ENCODE measurements around the gene MT1X.

Gene MT1X

GRCh38 chr16:56649271-56649670 lies 33.0 kb upstream of the MT1X start:
- H3K23ac ChIP-seq (ENCODE audit: low read length in 2 of 2) = no peak overlapping the region
- H3K4me1 ChIP-seq (ENCODE audit: control insufficient read depth, insufficient read depth, low read depth, low read length) = peaks cover 8% of the 10 kb centered on the region
- H3K9me3 ChIP-seq (ENCODE audit: control insufficient read depth, low read length) = no peaks in the 10 kb centered on the region
- peaks cover 70 to 77% of the 10 kb centered on the region in 2 experiments for H3K27me3 ChIP-seq (ENCODE audit: control insufficient read depth in 1 of 2, insufficient read depth in 1 of 2, low read length in 2 of 2)
- H2AK5ac ChIP-seq (ENCODE audit: low read length, severe bottlenecking) = no peak overlapping the region
- H3K14ac ChIP-seq (ENCODE audit: low read length in 2 of 2) = no peak overlapping the region
- no peak overlapping the region for H2BK120ac ChIP-seq (ENCODE audit: low read depth, low read length)
- no peak overlapping the region for H2BK5ac ChIP-seq (ENCODE audit: low read depth, low read length, poor library complexity, severe bottlenecking)
- no peak overlapping the region for H3K18ac ChIP-seq (ENCODE audit: low read depth in 1 of 2, low read length in 2 of 2)
- H2BK12ac ChIP-seq (ENCODE audit: low read length in 2 of 2) = no peak overlapping the region
- H2AFZ ChIP-seq (ENCODE audit: low read depth, low read length) = no peak overlapping the region
- H3K27ac ChIP-seq (ENCODE audit: low read length, poor library complexity, severe bottlenecking) = no peak overlapping the region
- H2BK15ac ChIP-seq (ENCODE audit: low read depth, poor library complexity, severe bottlenecking) = no peak overlapping the region
- no peak overlapping the region for H3K4me3 ChIP-seq (ENCODE audit: insufficient read depth in 1 of 2, low read depth in 1 of 2, low read length in 2 of 2)
- H4K8ac ChIP-seq (ENCODE audit: low read length) = no peak overlapping the region
- H3K4me2 ChIP-seq (ENCODE audit: low read length, poor library complexity, severe bottlenecking) = no peak overlapping the region
- H3K79me1 ChIP-seq (replicated peaks; ENCODE audit: low read length, poor library complexity, severe bottlenecking) = no peaks in the 10 kb centered on the region
- H3K36me3 ChIP-seq (ENCODE audit: control insufficient read depth in 1 of 2, insufficient read depth in 2 of 2, low read depth in 1 of 2, low read length in 2 of 2) = no peaks in the 10 kb centered on the region
- no peak overlapping the region for H3K4ac ChIP-seq (ENCODE audit: low read depth in 1 of 2, low read length in 2 of 2)
- no peak overlapping the region for H3K9ac ChIP-seq (ENCODE audit: low read length)
- no peak for DNase-seq
- H4K91ac ChIP-seq (ENCODE audit: low read length) = no peak overlapping the region
- WGBS = 88% methylated on average over 2 of the region's 2 CpGs

GRCh38 chr16:56649820-56650219 lies 32.5 kb upstream of the MT1X start:
- DNase-seq = no peak
- Histone ChIP-seq H3K4ac (ENCODE audit: low read depth in 1 of 2, low read length in 2 of 2) (no peak overlapping the region), H3K14ac (ENCODE audit: low read length in 2 of 2) (no peak overlapping the region), H2BK5ac (ENCODE audit: low read depth, low read length, poor library complexity, severe bottlenecking) (no peak overlapping the region), H3K18ac (ENCODE audit: low read depth in 1 of 2, low read length in 2 of 2) (no peak overlapping the region), H3K9ac (ENCODE audit: low read length) (no peak overlapping the region), H2BK12ac (ENCODE audit: low read length in 2 of 2) (no peak overlapping the region), H3K27me3 (ENCODE audit: control insufficient read depth in 1 of 2, insufficient read depth in 1 of 2, low read length in 2 of 2) (peaks cover 65 to 73% of the 10 kb centered on the region in 2 experiments), H2AFZ (ENCODE audit: low read depth, low read length) (no peak overlapping the region), H3K4me2 (ENCODE audit: low read length, poor library complexity, severe bottlenecking) (no peak overlapping the region), H3K4me1 (ENCODE audit: control insufficient read depth, insufficient read depth, low read depth, low read length) (peaks cover 8% of the 10 kb centered on the region), H3K9me3 (ENCODE audit: control insufficient read depth, low read length) (no peaks in the 10 kb centered on the region), H2AK5ac (ENCODE audit: low read length, severe bottlenecking) (no peak overlapping the region), H4K8ac (ENCODE audit: low read length) (no peak overlapping the region), H3K23ac (ENCODE audit: low read length in 2 of 2) (no peak overlapping the region), H3K27ac (ENCODE audit: low read length, poor library complexity, severe bottlenecking) (no peak overlapping the region), H4K91ac (ENCODE audit: low read length) (no peak overlapping the region), H3K79me1 (replicated peaks; ENCODE audit: low read length, poor library complexity, severe bottlenecking) (no peaks in the 10 kb centered on the region), H2BK15ac (ENCODE audit: low read depth, poor library complexity, severe bottlenecking) (no peak overlapping the region), H3K36me3 (ENCODE audit: control insufficient read depth in 1 of 2, insufficient read depth in 2 of 2, low read depth in 1 of 2, low read length in 2 of 2) (no peaks in the 10 kb centered on the region), H3K4me3 (ENCODE audit: insufficient read depth in 1 of 2, low read depth in 1 of 2, low read length in 2 of 2) (no peak overlapping the region), H2BK120ac (ENCODE audit: low read depth, low read length) (no peak overlapping the region)
- 83% methylated on average over 1 of the region's 3 CpGs for WGBS

DNA sequence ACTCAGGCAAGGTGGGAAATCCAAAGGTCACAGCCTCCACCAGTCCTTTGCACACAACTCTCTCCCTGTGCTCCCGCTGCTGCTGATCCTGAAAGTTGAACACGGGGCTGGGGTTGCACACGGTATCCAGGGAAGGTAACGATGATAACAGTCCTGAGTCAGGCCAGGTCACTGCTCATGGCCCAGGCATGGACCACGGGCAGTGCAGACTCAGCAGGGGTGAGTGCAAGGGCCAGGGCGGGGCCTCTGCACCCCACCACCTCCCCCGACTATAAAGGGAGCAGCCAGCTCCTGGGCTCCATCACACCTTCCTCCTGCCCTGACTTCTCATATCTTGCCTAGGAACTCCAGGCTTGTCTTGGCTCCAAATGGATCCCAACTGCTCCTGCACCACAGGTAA lies 30.7 kb upstream of the MT1X start, which contains the start of gene MT1B:
MT1B (plus strand) TSS at position 301 of the 400 bp plus-strand sequence; CDS start at position 369, 68 bp downstream.
- H2AFZ ChIP-seq (ENCODE audit: low read depth, low read length) = no peak within 1 kb of the TSS
- no peak within 1 kb of the TSS for H3K23ac ChIP-seq (ENCODE audit: low read length in 2 of 2)
- H3K9me3 ChIP-seq (ENCODE audit: control insufficient read depth, low read length) = no peaks in the 10 kb centered on the region
- no peak within 1 kb of the TSS for H3K14ac ChIP-seq (ENCODE audit: low read length in 2 of 2)
- H4K8ac ChIP-seq (ENCODE audit: low read length) = no peak within 1 kb of the TSS
- no peaks in the 10 kb centered on the region for H3K36me3 ChIP-seq (ENCODE audit: control insufficient read depth in 1 of 2, insufficient read depth in 2 of 2, low read depth in 1 of 2, low read length in 2 of 2)
- H3K4me3 ChIP-seq (ENCODE audit: insufficient read depth in 1 of 2, low read depth in 1 of 2, low read length in 2 of 2) = no peak within 1 kb of the TSS
- no peak within 1 kb of the TSS for H3K4ac ChIP-seq (ENCODE audit: low read depth in 1 of 2, low read length in 2 of 2)
- H3K18ac ChIP-seq (ENCODE audit: low read depth in 1 of 2, low read length in 2 of 2) = no peak within 1 kb of the TSS
- 61% methylated on average over 7 of the region's 7 CpGs for WGBS
- H3K27me3 ChIP-seq (ENCODE audit: control insufficient read depth in 1 of 2, insufficient read depth in 1 of 2, low read length in 2 of 2) = peaks cover 47 to 58% of the 10 kb centered on the region in 2 experiments
- H3K79me1 ChIP-seq (replicated peaks; ENCODE audit: low read length, poor library complexity, severe bottlenecking) = no peaks in the 10 kb centered on the region
- no peak within 1 kb of the TSS for H2BK15ac ChIP-seq (ENCODE audit: low read depth, poor library complexity, severe bottlenecking)
- no peak within 1 kb of the TSS for H2BK120ac ChIP-seq (ENCODE audit: low read depth, low read length)
- H2BK5ac ChIP-seq (ENCODE audit: low read depth, low read length, poor library complexity, severe bottlenecking) = no peak within 1 kb of the TSS
- DNase-seq = no peak
- no peak within 1 kb of the TSS for H4K91ac ChIP-seq (ENCODE audit: low read length)
- H3K4me2 ChIP-seq (ENCODE audit: low read length, poor library complexity, severe bottlenecking) = no peak within 1 kb of the TSS
- no peak within 1 kb of the TSS for H3K27ac ChIP-seq (ENCODE audit: low read length, poor library complexity, severe bottlenecking)
- H2AK5ac ChIP-seq (ENCODE audit: low read length, severe bottlenecking) = no peak within 1 kb of the TSS
- no peak within 1 kb of the TSS for H3K9ac ChIP-seq (ENCODE audit: low read length)
- peaks cover 8% of the 10 kb centered on the region for H3K4me1 ChIP-seq (ENCODE audit: control insufficient read depth, insufficient read depth, low read depth, low read length)
- H2BK12ac ChIP-seq (ENCODE audit: low read length in 2 of 2) = no peak within 1 kb of the TSS

GRCh38 chr16:56652600-56652999 lies 29.7 kb upstream of the MT1X start:
- no peaks in the 10 kb centered on the region for H3K79me1 ChIP-seq (replicated peaks; ENCODE audit: low read length, poor library complexity, severe bottlenecking)
- no peak overlapping the region for H2BK15ac ChIP-seq (ENCODE audit: low read depth, poor library complexity, severe bottlenecking)
- no peak overlapping the region for H3K4me2 ChIP-seq (ENCODE audit: low read length, poor library complexity, severe bottlenecking)
- peaks cover 43 to 49% of the 10 kb centered on the region in 2 experiments for H3K27me3 ChIP-seq (ENCODE audit: control insufficient read depth in 1 of 2, insufficient read depth in 1 of 2, low read length in 2 of 2)
- no peaks in the 10 kb centered on the region for H3K9me3 ChIP-seq (ENCODE audit: control insufficient read depth, low read length)
- no peak overlapping the region for H3K9ac ChIP-seq (ENCODE audit: low read length)
- H4K91ac ChIP-seq (ENCODE audit: low read length) = no peak overlapping the region
- no peak overlapping the region for H2AFZ ChIP-seq (ENCODE audit: low read depth, low read length)
- no peak overlapping the region for H3K14ac ChIP-seq (ENCODE audit: low read length in 2 of 2)
- peaks cover 13% of the 10 kb centered on the region for H3K4me1 ChIP-seq (ENCODE audit: control insufficient read depth, insufficient read depth, low read depth, low read length)
- H3K36me3 ChIP-seq (ENCODE audit: control insufficient read depth in 1 of 2, insufficient read depth in 2 of 2, low read depth in 1 of 2, low read length in 2 of 2) = no peaks in the 10 kb centered on the region
- H3K4me3 ChIP-seq (ENCODE audit: insufficient read depth in 1 of 2, low read depth in 1 of 2, low read length in 2 of 2) = no peak overlapping the region
- no peak overlapping the region for H2BK5ac ChIP-seq (ENCODE audit: low read depth, low read length, poor library complexity, severe bottlenecking)
- H3K27ac ChIP-seq (ENCODE audit: low read length, poor library complexity, severe bottlenecking) = no peak overlapping the region
- no peak overlapping the region for H3K18ac ChIP-seq (ENCODE audit: low read depth in 1 of 2, low read length in 2 of 2)
- no peak for DNase-seq
- no peak overlapping the region for H2AK5ac ChIP-seq (ENCODE audit: low read length, severe bottlenecking)
- WGBS = 58% methylated on average over 1 of the region's 1 CpG
- no peak overlapping the region for H3K23ac ChIP-seq (ENCODE audit: low read length in 2 of 2)
- no peak overlapping the region for H2BK120ac ChIP-seq (ENCODE audit: low read depth, low read length)
- no peak overlapping the region for H3K4ac ChIP-seq (ENCODE audit: low read depth in 1 of 2, low read length in 2 of 2)
- H2BK12ac ChIP-seq (ENCODE audit: low read length in 2 of 2) = no peak overlapping the region
- H4K8ac ChIP-seq (ENCODE audit: low read length) = no peak overlapping the region

Measured in mesenchymal stem cell (in vitro differentiated cells and primary cell).